Heart left ventricle (tissue), 13 donors: ENCODE results near the gene FOXE3.

Experiments used
- POLR2A ChIP-seq, 2 donors: fragments of 450-650 bp; IDR thresholded peaks; one replicate each; pipeline ENCODE4 v1.6.1; 2017; ENCODE audit warnings: antibody characterized with exemption in 2 of 2, mild to moderate bottlenecking in 2 of 2, moderate library complexity in 2 of 2
- TF ChIP-seq, protein P1 (sequence below), 12 donors: fragments of 200-600 bp; sonication (generic) in 4 of 12; IDR thresholded peaks; one replicate each; pipeline versions ENCODE4 v1.5.0 to v1.8.0; 2018 to 2022; ENCODE audit warnings: antibody characterized with exemption in 12 of 12, mild to moderate bottlenecking in 5 of 12
- donor health status: ischemic (EF 13 %, LVEDD 7.1; RV severe dilation, severe dysfunction).
- donor health status: DM: no; HTN: yes; CAD: no.
- donor health status: DM: no; HTN: no; CAD: no.
- donor health status: ischemic (EF 25% LVEDD 6.9; RV normal size, moderate dysfunction).
- donor health status: ischemic (EF 25% LVEDD 5.7; RV mildly dilated, moderate dysfunction).
- donor health status: ischemic (EF 35%, LVEDD 5.7; RV mildly dilated, moderate dysfunction).
- donor health status: nonischemic (EF 11% LVEDD 7.7; RV severe dilation, severe dysfunction).
- donor health status: DM: yes; HTN: yes; CAD: no.
- donor health status: PGD.
- donor health status: ischemic (EF 29% LVEDD 5.4; RV normal size, mild dysfunction).
- donor health status: nonischemic (EF 23%, LVEDD 6.1; RV moderate dilation, normal function).

GRCh38 chr1:47436304-47436978, 20.4 kb downstream of the FOXE3 start:
- TF ChIP-seq, protein P1, sequence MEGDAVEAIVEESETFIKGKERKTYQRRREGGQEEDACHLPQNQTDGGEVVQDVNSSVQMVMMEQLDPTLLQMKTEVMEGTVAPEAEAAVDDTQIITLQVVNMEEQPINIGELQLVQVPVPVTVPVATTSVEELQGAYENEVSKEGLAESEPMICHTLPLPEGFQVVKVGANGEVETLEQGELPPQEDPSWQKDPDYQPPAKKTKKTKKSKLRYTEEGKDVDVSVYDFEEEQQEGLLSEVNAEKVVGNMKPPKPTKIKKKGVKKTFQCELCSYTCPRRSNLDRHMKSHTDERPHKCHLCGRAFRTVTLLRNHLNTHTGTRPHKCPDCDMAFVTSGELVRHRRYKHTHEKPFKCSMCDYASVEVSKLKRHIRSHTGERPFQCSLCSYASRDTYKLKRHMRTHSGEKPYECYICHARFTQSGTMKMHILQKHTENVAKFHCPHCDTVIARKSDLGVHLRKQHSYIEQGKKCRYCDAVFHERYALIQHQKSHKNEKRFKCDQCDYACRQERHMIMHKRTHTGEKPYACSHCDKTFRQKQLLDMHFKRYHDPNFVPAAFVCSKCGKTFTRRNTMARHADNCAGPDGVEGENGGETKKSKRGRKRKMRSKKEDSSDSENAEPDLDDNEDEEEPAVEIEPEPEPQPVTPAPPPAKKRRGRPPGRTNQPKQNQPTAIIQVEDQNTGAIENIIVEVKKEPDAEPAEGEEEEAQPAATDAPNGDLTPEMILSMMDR (IDR thresholded peaks at IDR 0.05) = peak; percentile 56 to 87 (median 70)
- no peak for TF ChIP-seq POLR2A (IDR thresholded peaks at IDR 0.05)
